Stimulated activated CD8-positive, alpha-beta memory T cell treated with anti-CD3 and anti-CD28 coated beads, Interleukin-15, amount 100 ng/mL, for 4 hours (primary cell): ENCODE results near the gene WIPF2.
"Not testable (repeated sequence)": the region's sequence is repeated elsewhere in the genome, so short reads cannot be mapped to it uniquely, and the experiment has no call there.

Source experiments
- DNase-seq, 2 donors: peaks; one replicate each; pipeline ENCODE4 v3.0.0-alpha.2; 2020; ENCODE audit warnings: low read depth in 2 of 2

WIPF2 gene

DNA sequence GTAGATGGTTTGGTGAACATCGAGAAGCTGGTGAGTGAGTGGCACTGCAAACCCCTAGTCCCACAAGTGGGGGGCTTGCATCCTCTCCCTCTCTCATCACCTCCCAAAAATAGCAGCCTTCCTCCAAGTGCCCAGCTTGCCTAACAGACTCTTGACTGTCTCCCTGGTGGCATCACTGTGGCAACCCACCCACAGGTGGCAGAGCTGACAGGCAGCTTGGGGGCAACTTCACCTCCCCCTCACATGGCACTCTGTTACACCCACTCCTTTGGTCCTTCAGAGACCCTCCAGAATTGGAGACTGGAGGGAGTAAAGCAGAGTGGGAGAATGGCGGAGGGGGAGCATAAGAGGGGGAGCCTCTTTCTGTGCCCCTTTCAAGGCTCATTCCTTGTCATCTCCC lies 26.1 kb upstream of the WIPF2 start:
- no peak for DNase-seq

DNA sequence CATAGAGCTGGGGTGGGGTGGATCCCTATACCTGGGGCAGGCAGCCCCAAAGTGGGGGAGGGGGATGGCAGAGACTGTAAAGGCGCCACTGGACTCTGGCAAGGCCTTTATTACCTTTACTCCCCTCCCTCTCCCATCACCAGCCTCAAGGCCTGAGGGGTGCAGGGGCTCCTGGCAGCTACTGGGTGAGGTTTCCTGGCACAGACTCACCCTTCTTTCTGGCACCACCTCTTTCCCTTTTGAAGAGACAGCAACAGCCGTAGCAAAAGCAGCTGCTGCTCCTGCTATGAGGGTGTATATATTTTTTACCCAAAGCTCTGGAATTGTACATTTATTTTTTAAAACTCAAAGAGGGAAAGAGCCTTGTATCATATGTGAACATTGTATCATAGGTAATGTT lies 24.3 kb upstream of the WIPF2 start:
- DNase-seq = no peak

DNA sequence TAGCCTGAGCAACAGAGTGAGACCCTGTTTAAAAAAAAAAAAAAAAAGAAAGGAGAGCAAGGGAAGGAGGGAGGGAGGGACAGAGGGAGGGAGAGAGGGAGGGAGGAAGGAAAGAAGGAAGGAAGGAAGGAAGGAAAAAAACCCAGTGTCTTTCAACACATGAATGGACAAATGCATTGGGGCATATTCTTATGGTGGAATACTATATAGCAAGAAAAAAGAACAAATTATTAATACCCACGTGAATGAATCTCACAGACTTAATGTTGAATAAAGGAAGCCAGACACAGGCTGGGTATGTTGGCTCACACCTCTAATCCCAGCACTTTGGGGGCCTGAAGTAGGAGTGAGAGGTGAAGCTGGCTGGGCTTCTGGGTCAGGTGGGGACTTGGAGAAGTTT lies 21.6 kb upstream of the WIPF2 start:
- no peak for DNase-seq

DNA sequence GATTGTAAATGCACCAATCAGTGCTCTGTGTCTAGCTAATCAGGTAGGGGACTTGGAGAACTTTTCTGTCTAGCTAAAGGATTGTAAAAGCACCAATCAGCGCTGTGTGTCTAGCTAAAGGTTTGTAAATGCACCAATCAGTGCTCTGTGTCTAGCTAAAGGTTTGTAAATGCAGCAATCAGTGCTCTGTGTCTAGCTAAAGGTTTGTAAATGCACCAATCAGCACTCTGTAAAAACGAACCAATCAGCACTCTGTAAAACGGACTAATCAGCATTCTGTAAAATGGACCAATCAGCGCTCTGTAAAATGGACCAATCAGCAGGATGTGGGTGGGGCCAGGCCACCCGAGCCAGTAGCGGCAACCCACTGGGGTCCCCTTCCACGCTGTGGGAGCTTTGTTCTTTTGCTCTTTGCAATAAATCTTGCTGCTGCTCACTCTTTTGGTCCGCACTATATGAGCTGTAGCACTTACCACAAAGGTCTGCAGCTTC lies 21.1 kb upstream of the WIPF2 start:
- not testable (repeated sequence) for DNase-seq

DNA sequence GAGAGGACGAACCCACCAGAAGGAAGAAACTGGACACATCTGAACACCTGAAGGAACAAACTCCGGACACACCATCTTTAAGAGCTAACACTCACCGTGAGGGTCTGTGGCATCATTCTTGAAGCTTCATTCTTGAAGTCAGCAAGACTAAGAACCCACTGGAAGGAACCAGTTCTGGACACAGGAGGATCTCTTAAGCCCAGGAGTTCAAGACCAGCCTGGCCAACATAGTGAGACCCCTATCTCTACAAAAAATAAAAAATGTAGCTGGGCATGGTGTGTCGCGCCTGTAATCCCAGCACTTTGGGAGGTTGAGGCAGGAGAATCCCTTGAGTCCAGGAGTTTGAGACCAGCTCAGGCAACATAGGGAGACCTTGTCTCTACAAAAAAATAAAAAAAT lies 20.5 kb upstream of the WIPF2 start:
- DNase-seq = no peak

DNA sequence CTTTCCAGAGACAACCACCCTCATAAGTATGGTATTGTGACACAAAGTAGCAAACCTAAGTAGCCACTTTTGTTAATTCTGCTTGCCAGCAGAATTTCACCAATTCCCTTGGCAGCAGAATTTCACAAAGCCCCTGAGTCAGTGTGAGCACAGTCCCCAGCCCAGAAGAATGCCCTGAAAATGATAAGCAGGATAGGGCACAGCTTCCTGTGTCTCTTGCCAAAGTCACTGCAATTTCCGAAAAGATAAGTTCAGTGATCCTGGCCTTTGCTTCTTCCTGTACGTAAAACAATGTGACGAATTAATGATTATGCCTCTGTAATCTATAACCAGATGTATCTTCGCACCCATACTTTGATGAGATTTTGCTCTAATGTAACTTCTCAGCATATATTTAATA lies 16.0 kb upstream of the WIPF2 start:
- DNase-seq = no peak

DNA sequence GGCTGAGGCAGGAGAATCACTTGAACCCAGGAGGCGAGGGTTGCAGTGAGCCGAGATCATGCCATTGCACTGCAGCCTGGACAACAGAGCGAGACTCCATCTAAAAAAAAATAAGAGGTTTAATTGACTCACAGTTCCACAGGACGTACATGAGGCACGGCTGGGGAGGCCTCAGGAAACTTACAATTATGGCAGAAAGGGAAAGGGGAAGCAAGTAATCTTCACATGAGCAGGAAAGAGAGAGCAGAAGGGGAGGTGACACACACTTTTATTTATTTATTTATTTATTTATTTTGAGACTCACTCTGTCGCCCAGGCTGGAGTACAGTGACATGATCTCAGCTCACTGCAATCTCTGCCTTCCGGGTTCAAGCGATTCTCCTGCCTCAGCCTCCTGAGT lies 12.9 kb upstream of the WIPF2 start:
- not testable (repeated sequence) for DNase-seq

DNA sequence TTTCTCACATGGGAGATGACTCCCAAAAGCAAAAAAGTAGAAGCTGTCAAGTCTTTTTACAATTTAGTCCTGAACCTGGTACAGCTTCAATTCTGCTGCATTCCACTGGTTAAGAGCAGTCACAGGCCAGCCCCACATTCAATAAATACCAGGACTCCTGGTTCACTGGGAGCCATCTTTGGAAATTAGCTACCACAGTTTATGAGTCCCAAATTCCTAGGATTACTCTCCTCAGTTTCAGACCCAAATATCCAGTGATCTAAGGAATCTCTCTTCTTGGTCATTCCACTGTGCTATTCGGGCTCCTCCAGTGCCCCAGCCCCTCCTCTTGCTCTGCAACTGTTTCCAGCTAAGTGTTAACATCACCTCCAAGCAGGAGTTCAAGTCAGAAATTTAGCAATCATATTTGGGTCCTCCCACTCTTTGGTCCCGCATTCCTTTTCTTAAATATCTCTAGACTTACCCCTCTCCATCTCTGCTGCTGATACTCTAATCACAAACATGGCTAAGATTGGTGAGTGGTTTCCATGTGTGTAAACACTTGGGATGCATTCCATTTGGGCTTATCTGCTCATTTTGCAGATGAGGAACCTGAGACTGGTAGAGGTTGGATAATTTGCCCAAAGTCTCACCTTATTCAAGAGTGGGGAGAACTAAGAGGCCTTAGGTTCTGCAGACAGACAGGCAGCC lies 9.6 kb upstream of the WIPF2 start:
- no peak for DNase-seq

DNA sequence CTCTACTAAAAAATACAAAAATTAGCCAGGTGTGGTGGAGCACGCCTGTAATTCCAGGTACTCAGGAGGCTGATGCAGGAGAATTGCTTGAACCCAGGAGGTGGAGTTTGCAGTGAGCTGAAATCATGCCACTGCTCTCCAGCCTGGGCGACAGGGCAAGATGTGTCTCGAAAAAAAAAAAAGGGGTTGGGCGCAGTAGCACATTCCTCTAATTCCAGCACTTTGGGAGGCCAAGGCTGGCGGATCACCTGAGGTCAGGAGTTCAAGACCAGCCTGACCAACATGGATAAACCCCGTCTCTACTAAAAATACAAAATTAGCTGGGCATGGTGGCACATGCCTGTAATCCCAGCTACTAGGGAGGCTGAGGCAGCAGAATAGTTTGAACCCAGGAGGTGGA lies 5.2 kb upstream of the WIPF2 start:
- DNase-seq = not testable (repeated sequence)

DNA sequence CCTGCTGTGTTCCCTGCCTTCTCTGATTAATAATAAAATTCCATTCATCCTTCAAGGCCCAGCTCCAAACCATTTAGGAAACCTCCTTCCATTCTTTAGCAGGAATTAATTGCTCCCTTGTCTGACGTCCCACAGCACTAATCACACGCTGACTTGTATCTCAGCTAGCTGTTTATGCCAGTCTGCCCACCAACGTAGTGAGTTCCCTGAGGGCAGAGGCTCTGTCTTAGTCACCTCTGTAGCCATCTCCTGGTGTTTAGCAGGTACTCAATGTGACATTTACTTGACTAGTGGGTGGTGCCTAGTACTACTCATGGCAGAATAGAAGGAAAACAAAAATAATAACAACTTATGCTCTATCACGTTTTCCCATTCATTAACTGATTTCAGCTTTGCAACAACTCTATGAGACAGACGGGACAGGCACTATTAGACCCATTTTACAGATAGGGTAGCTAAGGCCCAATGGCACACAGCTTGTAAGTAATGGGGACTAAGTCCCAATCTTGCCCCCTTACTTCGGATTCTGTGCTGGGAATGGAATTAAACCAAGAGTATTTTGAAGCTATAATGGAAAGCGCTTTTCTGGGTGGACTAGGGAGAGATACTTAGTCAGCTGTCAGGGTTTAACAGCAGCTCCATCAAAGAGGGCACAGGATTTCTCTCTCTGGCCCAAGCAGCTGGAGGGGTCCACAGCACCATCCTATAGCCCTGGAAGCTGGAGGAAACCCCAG lies 931 bp upstream of the WIPF2 start:
- DNase-seq = no peak

DNA sequence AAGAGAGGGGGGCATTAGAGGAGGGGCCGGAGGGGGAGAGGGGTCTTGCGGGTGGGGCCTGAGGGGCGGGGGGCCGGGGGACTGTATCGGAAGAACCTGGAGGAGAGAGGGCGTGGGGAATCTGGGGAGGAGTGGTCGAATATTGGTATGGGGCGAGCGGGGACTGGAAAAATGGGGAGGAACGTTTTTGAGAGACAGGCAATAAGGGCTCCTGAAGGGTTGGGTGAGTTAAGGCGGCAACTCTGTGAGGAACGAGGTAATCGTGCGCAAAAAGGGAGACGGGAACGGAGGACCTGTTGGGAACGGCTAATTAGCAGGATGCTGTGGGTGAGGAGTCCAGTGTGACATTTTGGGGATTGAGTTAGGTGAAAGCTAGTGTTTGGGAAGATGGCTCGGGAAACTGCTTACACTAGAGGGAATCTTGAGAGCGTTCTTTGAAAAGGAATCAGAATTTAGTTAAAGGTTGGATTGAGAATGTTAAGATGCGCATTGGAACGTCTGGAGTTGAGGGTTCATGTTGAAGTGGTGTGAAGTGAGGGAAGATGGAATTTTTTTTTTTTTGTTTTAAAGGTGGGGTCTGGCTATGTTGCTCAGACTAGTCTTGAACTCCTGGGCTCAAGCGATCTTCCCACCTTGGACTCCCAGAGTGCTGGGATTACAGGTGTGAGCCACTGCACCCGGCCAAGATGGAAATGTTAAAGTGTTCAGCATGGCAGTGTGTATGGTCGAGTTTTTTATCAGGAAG lies 662 bp downstream of the WIPF2 start:
- peak in 1 of 2 donors; percentile 4 for DNase-seq

DNA sequence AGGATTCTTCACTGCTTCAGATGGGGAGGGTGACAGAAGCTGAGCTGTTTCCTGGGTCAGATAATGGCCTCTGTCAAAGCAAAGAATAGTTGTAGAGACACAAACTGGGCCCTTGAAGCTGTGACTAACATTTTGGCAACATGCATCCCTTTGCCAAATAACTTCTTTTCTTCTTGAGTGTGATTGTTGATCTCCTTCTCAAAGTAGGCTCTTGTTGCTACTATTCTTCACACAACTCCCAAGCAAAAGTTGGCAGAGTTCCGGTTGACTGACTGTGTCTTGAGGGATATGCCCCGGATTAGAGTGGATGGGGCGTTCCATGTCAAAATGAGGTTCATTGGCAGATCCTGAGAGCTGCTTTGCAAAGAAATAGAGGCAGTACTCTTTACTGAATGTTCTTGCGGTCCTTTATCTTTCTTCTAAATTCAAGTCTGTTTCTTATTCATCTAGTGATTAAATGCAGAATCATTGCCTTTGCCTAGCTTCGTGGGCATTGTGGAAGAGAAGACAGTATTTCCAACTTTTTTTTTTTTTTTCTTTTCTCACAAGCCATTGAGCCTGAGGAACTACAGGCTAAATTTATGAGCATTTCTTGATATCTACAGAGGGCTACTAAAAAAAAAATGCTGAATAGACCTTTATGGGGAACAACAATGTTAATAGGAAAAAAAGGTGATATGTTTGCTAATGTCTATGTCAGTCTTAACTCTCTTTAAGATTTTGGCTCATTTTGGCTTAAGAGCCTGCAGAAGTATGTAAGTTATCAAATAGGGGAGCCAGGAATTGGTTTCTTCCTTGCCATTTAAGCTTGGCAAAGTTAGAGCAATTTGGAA lies 5.8 kb downstream of the WIPF2 start:
- DNase-seq = no peak

DNA sequence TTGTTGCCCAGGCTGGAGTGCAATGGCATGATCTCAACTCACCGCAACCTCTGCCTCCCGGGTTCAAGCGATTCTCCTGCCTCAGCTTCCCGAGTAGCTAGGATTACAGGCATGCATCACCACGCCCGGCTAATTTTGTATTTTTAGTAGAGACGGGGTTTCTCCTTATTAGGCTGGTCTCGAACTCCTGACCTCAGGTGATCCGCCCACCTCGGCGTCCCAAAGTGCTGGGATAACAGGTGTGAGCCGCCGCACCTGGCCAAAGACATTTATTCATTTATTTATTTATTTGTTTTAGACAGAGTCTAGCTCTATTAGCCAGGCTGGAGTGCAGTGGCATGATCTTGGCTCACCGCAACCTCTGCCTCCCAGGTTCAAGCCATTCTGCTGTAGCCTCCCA lies 10.0 kb downstream of the WIPF2 start:
- DNase-seq = not testable (repeated sequence)

DNA sequence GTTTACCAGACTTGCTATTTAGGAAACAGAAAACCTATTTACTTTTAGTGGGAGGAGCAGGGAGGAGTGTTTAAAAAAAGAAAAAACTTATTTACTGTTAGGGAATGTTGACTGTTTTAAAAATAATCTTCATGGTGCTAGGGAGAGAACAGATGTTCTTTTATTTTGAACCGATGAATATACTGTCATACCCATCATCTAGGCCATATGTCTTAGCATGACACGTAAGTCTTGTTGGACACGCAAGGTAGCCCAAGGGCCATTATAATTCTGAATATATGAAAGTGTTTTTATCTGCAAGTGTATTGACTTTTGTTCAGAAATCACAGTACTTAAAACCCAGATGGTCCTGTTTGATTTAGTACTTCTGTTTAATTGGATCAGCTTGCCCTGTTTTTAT lies 11.6 kb downstream of the WIPF2 start:
- DNase-seq = no peak

DNA sequence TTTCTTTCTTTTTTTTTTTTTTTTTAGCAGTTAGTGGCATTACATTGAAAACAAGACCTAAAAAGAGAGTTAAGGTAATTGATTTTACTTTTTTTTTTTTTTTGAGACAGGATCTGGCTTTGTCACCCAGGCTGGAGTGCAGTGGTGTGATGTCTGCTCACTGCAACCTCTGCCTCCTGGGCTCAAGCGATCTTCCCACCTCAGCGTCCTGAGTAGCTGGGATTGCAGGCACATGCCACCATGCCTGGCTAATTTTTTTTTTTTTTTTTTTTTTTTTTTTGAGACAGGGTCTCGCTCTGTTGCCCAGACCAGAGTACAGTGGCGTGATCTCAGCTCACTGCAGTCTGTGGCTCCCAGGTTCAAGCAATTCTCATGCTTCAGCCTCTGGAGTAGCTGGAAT lies 12.8 kb downstream of the WIPF2 start:
- DNase-seq = not testable (repeated sequence)

DNA sequence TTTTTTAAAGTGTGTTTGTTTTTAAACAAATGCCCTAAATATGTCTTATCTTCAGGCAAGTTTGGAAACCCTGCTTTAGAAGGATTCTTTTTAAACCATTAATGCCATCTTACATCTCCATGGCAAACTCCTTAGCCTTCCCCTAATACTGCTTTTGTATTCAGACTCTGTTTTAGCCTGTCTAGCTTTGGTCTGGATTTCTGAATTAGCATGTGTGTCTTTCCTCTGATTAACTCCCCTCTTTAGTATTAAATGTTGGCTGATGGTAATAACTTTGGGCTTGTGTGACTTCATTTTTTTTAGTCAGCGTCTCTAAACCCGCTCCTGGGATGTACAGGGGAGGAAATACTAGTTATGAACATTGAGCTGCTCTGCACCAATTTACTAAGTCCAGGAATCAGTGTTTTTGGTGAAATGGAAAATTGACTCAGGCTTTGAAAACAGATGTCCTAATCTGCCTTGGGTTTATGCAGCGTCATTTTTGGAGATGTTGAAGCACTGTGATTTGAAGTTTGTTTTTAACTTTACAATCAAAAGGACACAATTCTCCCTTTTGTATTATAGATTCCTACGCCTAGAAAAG lies 22.2 kb downstream of the WIPF2 start:
- no peak for DNase-seq

DNA sequence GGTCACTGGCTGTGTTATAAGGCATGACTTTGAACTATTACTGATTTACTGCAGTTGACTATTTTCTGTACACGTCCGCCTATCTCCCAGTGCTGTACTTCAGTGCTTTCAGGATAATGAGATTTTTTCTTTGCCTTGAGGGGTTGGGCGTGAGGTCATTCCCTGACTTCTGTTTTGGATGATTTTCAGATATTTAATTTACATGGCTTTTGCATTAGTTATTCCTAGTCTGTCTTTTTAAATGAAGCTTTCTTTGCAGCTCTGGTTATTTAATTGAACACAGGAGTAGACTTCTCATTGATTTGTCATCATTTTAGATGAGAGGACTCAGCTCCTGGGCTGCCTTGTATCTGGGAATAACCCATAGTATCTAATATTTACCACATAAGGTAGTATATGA lies 23.7 kb downstream of the WIPF2 start:
- no peak for DNase-seq

DNA sequence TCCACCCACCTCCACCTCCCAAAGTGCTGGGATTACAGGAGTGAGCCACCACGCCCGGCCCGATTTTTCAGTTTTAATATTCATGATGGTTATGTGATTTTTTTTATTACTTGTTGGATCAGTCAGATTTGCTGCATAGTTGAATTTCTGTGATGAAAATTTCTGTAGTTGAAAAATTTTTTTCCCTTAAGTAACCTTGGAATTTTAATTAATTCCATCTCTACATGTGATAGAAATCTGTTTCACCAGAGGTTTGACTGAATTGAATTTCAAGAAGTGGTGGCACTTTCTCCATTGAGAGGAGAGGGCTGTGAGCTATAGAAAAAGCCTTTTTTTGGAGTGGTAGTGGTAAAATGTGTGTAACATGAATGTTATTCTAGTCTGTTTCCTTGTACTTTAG lies 24.7 kb downstream of the WIPF2 start:
- no peak for DNase-seq

DNA sequence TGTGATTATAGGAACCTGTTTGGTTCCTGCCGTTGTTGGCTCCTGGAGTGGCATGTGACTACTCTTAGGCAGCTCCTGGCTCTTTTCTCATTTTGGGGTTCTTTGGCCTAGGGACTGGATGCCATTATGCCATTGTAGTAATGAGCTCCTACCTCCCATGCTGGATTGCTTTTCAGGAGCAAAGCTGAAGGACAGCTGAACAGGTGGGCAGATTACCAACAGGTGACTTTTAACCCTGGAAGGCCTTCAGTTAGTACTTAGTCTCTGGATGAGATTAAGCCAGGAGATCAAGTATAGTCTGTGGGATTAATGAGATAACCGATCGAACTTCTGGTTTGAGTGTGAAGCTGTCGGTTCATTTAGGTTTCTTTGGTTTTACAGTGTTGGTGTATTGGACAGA lies 25.2 kb downstream of the WIPF2 start:
- no peak for DNase-seq

DNA sequence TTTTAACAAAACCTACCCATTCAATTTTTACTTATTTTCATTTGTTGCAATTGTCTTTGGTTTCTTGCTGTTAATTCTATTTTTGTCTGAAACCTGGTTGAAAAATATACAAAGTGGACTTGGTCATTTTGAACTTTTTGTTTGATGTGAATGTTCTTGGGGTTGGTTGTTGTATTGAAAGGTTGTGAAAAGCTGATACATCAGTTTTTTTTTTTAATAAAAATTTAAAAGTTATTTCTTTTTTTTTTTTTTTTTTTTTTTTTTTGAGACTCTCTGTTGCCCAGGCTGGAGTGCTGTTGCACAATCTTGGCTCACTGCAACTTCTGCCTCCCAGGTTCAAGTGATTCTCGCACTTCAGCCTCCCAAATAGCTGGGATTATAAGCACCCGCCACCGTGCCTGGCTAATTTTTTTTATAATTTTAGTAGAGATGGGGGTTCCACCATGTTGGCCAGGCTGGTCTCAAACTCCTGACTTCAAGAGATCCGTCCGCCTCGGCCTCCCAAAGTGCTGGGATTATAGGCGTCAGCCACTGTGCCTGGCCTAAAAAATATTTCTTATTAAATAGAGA lies 28.9 kb downstream of the WIPF2 start:
- no peak for DNase-seq

DNA sequence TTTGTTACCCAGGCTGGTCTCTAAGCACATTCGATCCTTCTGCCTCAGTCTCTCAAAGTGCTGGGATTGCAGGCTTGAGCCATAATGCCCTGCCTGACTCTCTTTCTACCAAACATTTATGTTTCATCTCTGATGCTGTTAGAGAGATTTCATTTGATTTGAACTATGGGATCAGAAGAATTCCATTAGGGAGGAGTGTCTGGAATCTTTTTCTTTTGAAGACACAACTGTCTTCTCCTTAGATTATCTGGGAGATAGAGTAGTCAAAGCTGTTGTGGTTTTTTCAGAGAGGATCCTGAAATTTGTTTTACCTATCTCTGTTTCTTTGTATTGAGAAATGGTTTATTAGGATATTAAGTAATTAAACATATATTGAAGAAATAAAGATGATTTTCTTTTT lies 29.4 kb downstream of the WIPF2 start:
- no peak for DNase-seq
